ENCODE measurements around the gene TMEM247.

- TF ChIP-seq ESRRG (CRISPR knock-in tag; IDR thresholded peaks at IDR 0.05) (no peak), ZC3H10 (CRISPR knock-in tag; IDR thresholded peaks at IDR 0.05) (no peak), CREB5 (CRISPR knock-in tag; IDR thresholded peaks at IDR 0.05; ENCODE audit: low read depth) (no peak), ZNF565 (CRISPR knock-in tag; conservative IDR thresholded peaks at IDR 0.05; ENCODE audit: low read depth) (no peak), BACH2 (CRISPR knock-in tag; IDR thresholded peaks at IDR 0.05; ENCODE audit: borderline replicate concordance) (no peak), ZNF8 (CRISPR knock-in tag; IDR thresholded peaks at IDR 0.05) (no peak), ZFP3 (CRISPR knock-in tag; IDR thresholded peaks at IDR 0.05) (no peak), TOX (CRISPR knock-in tag; IDR thresholded peaks at IDR 0.05; ENCODE audit: borderline replicate concordance) (no peak), ISL1 (CRISPR knock-in tag; IDR thresholded peaks at IDR 0.05) (no peak)
These were observed 15.2 kb downstream of the TMEM247 start for GRCh38 chr2:46494596-46494995.
